ENCODE measurements around the gene GBA3. TPM values are rescaled to one million over a fixed set of nuclear protein-coding genes. Genes with fewer than 3 reads are reported as not detected.

GBA3 gene
- total RNA-seq, 1 donor: not detected

- DNase-seq (ENCODE audit: low read depth): no peak
- TF ChIP-seq CTCF (IDR thresholded peaks at IDR 0.05; ENCODE audit: insufficient read depth, low read length): no peak
- no peak overlapping the region for H3K4me3 ChIP-seq (ENCODE audit: low read depth, low read length)
Measured at GRCh38 chr4:22754116-22754515, 61.4 kb downstream of the GBA3 start.

- no peak overlapping the region for H3K4me3 ChIP-seq (ENCODE audit: low read depth, low read length)
- DNase-seq (ENCODE audit: low read depth): no peak
Measured at GRCh38 chr4:22762548-22762947, 69.8 kb downstream of the GBA3 start.

GRCh38 chr4:22764183-22764582 lies 71.4 kb downstream of the GBA3 start:
- DNase-seq (ENCODE audit: low read depth): no peak
- TF ChIP-seq CTCF (IDR thresholded peaks at IDR 0.05; ENCODE audit: insufficient read depth, low read length): no peak
- H3K4me3 ChIP-seq (ENCODE audit: low read depth, low read length): no peak overlapping the region

More at GRCh38 chr4:22762548-22762947, 69.8 kb downstream of the GBA3 start:
- TF ChIP-seq CTCF (IDR thresholded peaks at IDR 0.05; ENCODE audit: insufficient read depth, low read length): no peak

GRCh38 chr4:22766068-22766467 lies 73.3 kb downstream of the GBA3 start:
- no peak for TF ChIP-seq CTCF (IDR thresholded peaks at IDR 0.05; ENCODE audit: insufficient read depth, low read length)
- DNase-seq (ENCODE audit: low read depth): no peak
- no peak overlapping the region for H3K4me3 ChIP-seq (ENCODE audit: low read depth, low read length)

- no peak overlapping the region for H3K4me3 ChIP-seq (ENCODE audit: low read depth, low read length)
- no peak for DNase-seq (ENCODE audit: low read depth)
- TF ChIP-seq CTCF (IDR thresholded peaks at IDR 0.05; ENCODE audit: insufficient read depth, low read length): no peak
Measured at GRCh38 chr4:22778547-22779163, 85.9 kb downstream of the GBA3 start.

- no peak overlapping the region for H3K4me3 ChIP-seq (ENCODE audit: low read depth, low read length)
- DNase-seq (ENCODE audit: low read depth): no peak
- no peak for TF ChIP-seq CTCF (IDR thresholded peaks at IDR 0.05; ENCODE audit: insufficient read depth, low read length)
Measured at GRCh38 chr4:22780317-22780716, 87.6 kb downstream of the GBA3 start.

GRCh38 chr4:22780797-22781196 lies 88.1 kb downstream of the GBA3 start:
- no peak for DNase-seq (ENCODE audit: low read depth)
- no peak overlapping the region for H3K4me3 ChIP-seq (ENCODE audit: low read depth, low read length)
- TF ChIP-seq CTCF (IDR thresholded peaks at IDR 0.05; ENCODE audit: insufficient read depth, low read length): no peak
